Tibial artery (tissue), 4 donors: ENCODE measurements around the gene POPDC2.

ENCODE experiments used
- DNase-seq, 2 donors: peaks; one replicate each; pipeline ENCODE4 v3.0.0-alpha.2; 2019
- H3K27ac ChIP-seq, 2 donors: fragments of 200-600 bp; sonication (generic) in 1 of 2; 1 replicate in 1 of 2; 2 replicates in 1 of 2; pipeline ENCODE4 v1.5.1; 2018 to 2019; ENCODE audit warnings: mild to moderate bottlenecking in 1 of 2
- H3K27me3 ChIP-seq, 2 donors: fragments of 200-600 bp; sonication (generic) in 1 of 2; one replicate each; pipeline versions ENCODE4 v1.5.1 to v1.6.0; 2016 to 2019
- H3K36me3 ChIP-seq, 3 donors: fragments of 200-600 bp; sonication (generic) in 2 of 3; one replicate each; pipeline ENCODE4 v1.5.1; 2016 to 2019; ENCODE audit warnings: mild to moderate bottlenecking in 2 of 3
- H3K4me1 ChIP-seq, 4 donors: fragments of 200-600 bp; sonication (generic) in 2 of 4; 1 replicate in 3 of 4; 2 replicates in 1 of 4; pipeline ENCODE4 v1.5.1; 2016 to 2019
- H3K4me3 ChIP-seq, 2 donors: fragments of 200-600 bp; sonication (generic) in 1 of 2; 1 replicate in 1 of 2; 2 replicates in 1 of 2; pipeline ENCODE4 v1.5.1; 2018 to 2019; ENCODE audit warnings: mild to moderate bottlenecking in 2 of 2
- H3K9me3 ChIP-seq, 3 donors: fragments of 200-600 bp; sonication (generic) in 1 of 3; one replicate each; pipeline ENCODE4 v1.5.1; 2016 to 2019
- CTCF ChIP-seq, 2 experiments: fragments of 200-600 bp in 1 of 2; fragments of 450-650 bp in 1 of 2; IDR thresholded peaks; one replicate each; pipeline ENCODE4 v1.5.1; 2017 to 2019; ENCODE audit warnings: antibody characterized with exemption in 2 of 2, mild to moderate bottlenecking in 1 of 2, moderate library complexity in 1 of 2
- intact Hi-C: fragments of 100-400 bp; cut with DNase I; formaldehyde crosslinking; loops from one replicate; pipeline ENCODE4 v1.15.0; 2023; ENCODE audit warnings: low total_unique reads

The POPDC2 gene

GRCh38 chr3:119627461-119627860, 32.9 kb downstream of the POPDC2 start:
- Histone ChIP-seq H3K4me1 (peaks cover 0 to 52% (median 0%) of the 10 kb centered on the region in 4 donors), H3K27me3 (no peaks in the 10 kb centered on the region), H3K9me3 (no peaks in the 10 kb centered on the region), H3K4me3 (no peak overlapping the region), H3K36me3 (no peaks in the 10 kb centered on the region), H3K27ac (peak overlapping the region; percentile 36 to 40)
- no peak for TF ChIP-seq CTCF (IDR thresholded peaks at IDR 0.05)
- intact Hi-C loops = no loop called here
- peak in 1 of 2 donors; percentile 53 for DNase-seq

GRCh38 chr3:119626196-119626595, 34.2 kb downstream of the POPDC2 start:
- no peak overlapping the region for H3K4me3 ChIP-seq
- no peaks in the 10 kb centered on the region for H3K36me3 ChIP-seq
- H3K4me1 ChIP-seq = peaks cover 0 to 42% (median 0%) of the 10 kb centered on the region in 4 donors
- DNase-seq = no peak
- no peaks in the 10 kb centered on the region for H3K9me3 ChIP-seq
- TF ChIP-seq CTCF (IDR thresholded peaks at IDR 0.05) = no peak
- no peaks in the 10 kb centered on the region for H3K27me3 ChIP-seq
- H3K27ac ChIP-seq = no peak overlapping the region
- intact Hi-C loops = no loop called here

- intact Hi-C loops = no loop called here
- H3K27ac ChIP-seq = no peak overlapping the region
- no peaks in the 10 kb centered on the region for H3K27me3 ChIP-seq
- TF ChIP-seq CTCF (IDR thresholded peaks at IDR 0.05) = no peak
- no peak for DNase-seq
- no peak overlapping the region for H3K4me3 ChIP-seq
- H3K36me3 ChIP-seq = no peaks in the 10 kb centered on the region
- peaks cover 0 to 38% (median 0%) of the 10 kb centered on the region in 4 donors for H3K4me1 ChIP-seq
- no peaks in the 10 kb centered on the region for H3K9me3 ChIP-seq
Measured at GRCh38 chr3:119625451-119626153, 34.8 kb downstream of the POPDC2 start.

- H3K36me3 ChIP-seq = no peaks in the 10 kb centered on the region
- no peak for TF ChIP-seq CTCF (IDR thresholded peaks at IDR 0.05)
- no peaks in the 10 kb centered on the region for H3K27me3 ChIP-seq
- no peak overlapping the region for H3K4me3 ChIP-seq
- intact Hi-C loops = no loop called here
- H3K9me3 ChIP-seq = no peaks in the 10 kb centered on the region
- DNase-seq = no peak
- H3K27ac ChIP-seq = no peak overlapping the region
- H3K4me1 ChIP-seq = peaks cover 0 to 25% (median 0%) of the 10 kb centered on the region in 4 donors
Measured at GRCh38 chr3:119624002-119624720, 36.2 kb downstream of the POPDC2 start.

- Histone ChIP-seq H3K36me3 (no peaks in the 10 kb centered on the region), H3K4me3 (no peak overlapping the region), H3K27ac (no peak overlapping the region), H3K4me1 (peaks cover 0 to 2% (median 0%) of the 10 kb centered on the region in 4 donors), H3K27me3 (no peaks in the 10 kb centered on the region), H3K9me3 (no peaks in the 10 kb centered on the region)
- intact Hi-C loops = no loop called here
- no peak for TF ChIP-seq CTCF (IDR thresholded peaks at IDR 0.05)
- DNase-seq = no peak
Measured at GRCh38 chr3:119620899-119621298, 39.5 kb downstream of the POPDC2 start.
